SK-N-SH treated with all-trans-retinoic acid at 6 μM for 48 hours (cell line): ENCODE measurements around the gene LTBP1.
"Not testable (repeated sequence)": the region's sequence is repeated elsewhere in the genome, so short reads cannot be mapped to it uniquely, and the experiment has no call there.

ENCODE experiments used
- ATAC-seq: fragments of 200-7000 bp; cut with Tn5 transposase; 3 replicates; pipeline ENCODE4 v1.9.1; 2020; ENCODE audit warnings: mild to moderate bottlenecking, moderate library complexity
- ARNTL ChIP-seq: fragments of 450-650 bp; formaldehyde crosslinking; IDR thresholded peaks from 2 replicates; pipeline ENCODE4 v1.5.0; 2020; ENCODE audit warnings: low read depth, mild to moderate bottlenecking, moderate library complexity, borderline replicate concordance
- BACH2 ChIP-seq: fragments of 250-450 bp; sonication (Bioruptor Pico); IDR thresholded peaks from 2 replicates; pipeline ENCODE4 v1.9.0; 2021; ENCODE audit warnings: mild to moderate bottlenecking, borderline replicate concordance
- CREB5 ChIP-seq: fragments of 250-450 bp; sonication (Bioruptor Pico); IDR thresholded peaks from 2 replicates; pipeline ENCODE4 v1.5.1; 2020; ENCODE audit warnings: low read depth, mild to moderate bottlenecking, moderate library complexity
- CSDC2 ChIP-seq: fragments of 250-450 bp; sonication (Bioruptor Pico); IDR thresholded peaks from 2 replicates; pipeline ENCODE4 v1.5.0; 2020; ENCODE audit warnings: mild to moderate bottlenecking, moderate library complexity
- CSRNP3 ChIP-seq: fragments of 250-450 bp; sonication (Bioruptor Pico); IDR thresholded peaks from 2 replicates; pipeline ENCODE4 v1.5.1; 2021; ENCODE audit warnings: mild to moderate bottlenecking, moderate library complexity
- ESRRG ChIP-seq: fragments of 250-450 bp; sonication (Bioruptor Pico); IDR thresholded peaks from 2 replicates; pipeline ENCODE4 v1.6.1; 2021; ENCODE audit warnings: mild to moderate bottlenecking
- GLIS3 ChIP-seq: fragments of 250-450 bp; sonication (Bioruptor Pico); IDR thresholded peaks from 2 replicates; pipeline ENCODE4 v1.5.0; 2020; ENCODE audit warnings: mild to moderate bottlenecking, moderate library complexity
- ISL1 ChIP-seq: fragments of 250-450 bp; sonication (Bioruptor Pico); IDR thresholded peaks from 2 replicates; pipeline ENCODE4 v2.1.2; 2022; ENCODE audit warnings: mild to moderate bottlenecking, moderate library complexity
- OSR1 ChIP-seq: fragments of 250-450 bp; sonication (Bioruptor Pico); IDR thresholded peaks from 2 replicates; pipeline ENCODE4 v1.8.0; 2022; ENCODE audit warnings: moderate library complexity, mild to moderate bottlenecking, inconsistent platforms
- PATZ1 ChIP-seq: fragments of 250-450 bp; sonication (Bioruptor Pico); IDR thresholded peaks from 2 replicates; pipeline ENCODE4 v1.8.0; 2020; ENCODE audit warnings: mild to moderate bottlenecking, moderate library complexity, borderline replicate concordance
- POU6F1 ChIP-seq: fragments of 250-450 bp; sonication (Bioruptor Pico); IDR thresholded peaks from 2 replicates; pipeline ENCODE4 v1.8.0; 2021; ENCODE audit warnings: low read depth, mild to moderate bottlenecking, moderate library complexity, borderline replicate concordance
- PPARA ChIP-seq: fragments of 250-450 bp; sonication (Bioruptor Pico); IDR thresholded peaks from 2 replicates; pipeline ENCODE4 v1.5.0; 2020; ENCODE audit warnings: mild to moderate bottlenecking, borderline replicate concordance
- RARB ChIP-seq: fragments of 250-450 bp; sonication (Bioruptor Pico); IDR thresholded peaks from 2 replicates; pipeline ENCODE4 v1.8.0; 2021; ENCODE audit warnings: mild to moderate bottlenecking, moderate library complexity
- ZC3H10 ChIP-seq: fragments of 250-450 bp; sonication (Bioruptor Pico); IDR thresholded peaks from 2 replicates; pipeline ENCODE4 v1.5.1; 2021; ENCODE audit warnings: mild to moderate bottlenecking, moderate library complexity
- ZFP3 ChIP-seq: fragments of 250-450 bp; sonication (Bioruptor Pico); IDR thresholded peaks from 2 replicates; pipeline ENCODE4 v1.5.0; 2020; ENCODE audit warnings: mild to moderate bottlenecking, moderate library complexity
- ZNF565 ChIP-seq: fragments of 450-650 bp; formaldehyde crosslinking; conservative IDR thresholded peaks from 2 replicates; pipeline ENCODE4 v1.5.0; 2020; ENCODE audit warnings: low read depth, mild to moderate bottlenecking, moderate library complexity
- ZNF70 ChIP-seq: fragments of 450-650 bp; formaldehyde crosslinking; IDR thresholded peaks from 2 replicates; pipeline ENCODE4 v1.5.0; 2020; ENCODE audit warnings: mild to moderate bottlenecking, moderate library complexity
- ZNF8 ChIP-seq: fragments of 450-650 bp; formaldehyde crosslinking; IDR thresholded peaks from 2 replicates; pipeline ENCODE4 v1.5.0; 2020; ENCODE audit warnings: mild to moderate bottlenecking, moderate library complexity
- TF ChIP-seq, protein P1 (sequence below): fragments of 250-450 bp; sonication (Bioruptor Pico); IDR thresholded peaks from 2 replicates; pipeline ENCODE4 v1.5.0; 2020; ENCODE audit warnings: mild to moderate bottlenecking, moderate library complexity

The LTBP1 gene

GRCh38 chr2:33168922-33169321 is 222.2 kb downstream of the LTBP1 start (continued):
- no peak for TF ChIP-seq CSRNP3 (CRISPR knock-in tag)
- TF ChIP-seq ZFP3 (CRISPR knock-in tag), result no peak
- TF ChIP-seq ARNTL (CRISPR knock-in tag), result no peak
- TF ChIP-seq, protein P1, sequence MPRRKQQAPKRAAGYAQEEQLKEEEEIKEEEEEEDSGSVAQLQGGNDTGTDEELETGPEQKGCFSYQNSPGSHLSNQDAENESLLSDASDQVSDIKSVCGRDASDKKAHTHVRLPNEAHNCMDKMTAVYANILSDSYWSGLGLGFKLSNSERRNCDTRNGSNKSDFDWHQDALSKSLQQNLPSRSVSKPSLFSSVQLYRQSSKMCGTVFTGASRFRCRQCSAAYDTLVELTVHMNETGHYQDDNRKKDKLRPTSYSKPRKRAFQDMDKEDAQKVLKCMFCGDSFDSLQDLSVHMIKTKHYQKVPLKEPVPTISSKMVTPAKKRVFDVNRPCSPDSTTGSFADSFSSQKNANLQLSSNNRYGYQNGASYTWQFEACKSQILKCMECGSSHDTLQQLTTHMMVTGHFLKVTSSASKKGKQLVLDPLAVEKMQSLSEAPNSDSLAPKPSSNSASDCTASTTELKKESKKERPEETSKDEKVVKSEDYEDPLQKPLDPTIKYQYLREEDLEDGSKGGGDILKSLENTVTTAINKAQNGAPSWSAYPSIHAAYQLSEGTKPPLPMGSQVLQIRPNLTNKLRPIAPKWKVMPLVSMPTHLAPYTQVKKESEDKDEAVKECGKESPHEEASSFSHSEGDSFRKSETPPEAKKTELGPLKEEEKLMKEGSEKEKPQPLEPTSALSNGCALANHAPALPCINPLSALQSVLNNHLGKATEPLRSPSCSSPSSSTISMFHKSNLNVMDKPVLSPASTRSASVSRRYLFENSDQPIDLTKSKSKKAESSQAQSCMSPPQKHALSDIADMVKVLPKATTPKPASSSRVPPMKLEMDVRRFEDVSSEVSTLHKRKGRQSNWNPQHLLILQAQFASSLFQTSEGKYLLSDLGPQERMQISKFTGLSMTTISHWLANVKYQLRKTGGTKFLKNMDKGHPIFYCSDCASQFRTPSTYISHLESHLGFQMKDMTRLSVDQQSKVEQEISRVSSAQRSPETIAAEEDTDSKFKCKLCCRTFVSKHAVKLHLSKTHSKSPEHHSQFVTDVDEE (CRISPR knock-in tag), result no peak
- TF ChIP-seq ISL1 (CRISPR knock-in tag), result no peak
- no peak for TF ChIP-seq GLIS3 (CRISPR knock-in tag)

- not testable (repeated sequence) for ATAC-seq
These were observed 223.5 kb downstream of the LTBP1 start for GRCh38 chr2:33170251-33170650.

- TF ChIP-seq CSRNP3 (CRISPR knock-in tag), result no peak
- TF ChIP-seq BACH2 (CRISPR knock-in tag), result no peak
- ATAC-seq, result no peak; the same call in 2 of the 3 replicates
These were observed 230.9 kb downstream of the LTBP1 start for GRCh38 chr2:33177627-33178026.

- no peak; the same call in 2 of the 3 replicates for ATAC-seq
- TF ChIP-seq ZC3H10 (CRISPR knock-in tag) (no peak), POU6F1 (CRISPR knock-in tag) (no peak), OSR1 (no peak), CSDC2 (no peak), ZNF70 (no peak), ZNF8 (no peak), ESRRG (CRISPR knock-in tag) (no peak), PPARA (no peak), CREB5 (CRISPR knock-in tag) (no peak), ZNF565 (CRISPR knock-in tag) (no peak), RARB (CRISPR knock-in tag) (no peak), BACH2 (CRISPR knock-in tag) (no peak), PATZ1 (CRISPR knock-in tag) (no peak)
- TF ChIP-seq, protein P1 (CRISPR knock-in tag), result no peak
These were observed 231.5 kb downstream of the LTBP1 start for GRCh38 chr2:33178209-33178608.
